ENCODE data around the gene HIVEP1.

The HIVEP1 gene

GRCh38 chr6:12082368-12082767 lies 70.3 kb downstream of the HIVEP1 start:
- in situ Hi-C loops (cut with MboI; ENCODE audit: low pct_unique_long_range_greater_than_20kb, low sequenced_read_pairs, unreplicated experiment): no loop called here
- DNase-seq (ENCODE audit: low spot score): no peak
- no peak for TF ChIP-seq CTCF (IDR thresholded peaks at IDR 0.05; ENCODE audit: extremely low read depth, insufficient read depth, missing control alignments)

GRCh38 chr6:12083302-12083701 lies 71.2 kb downstream of the HIVEP1 start:
- no peak for DNase-seq (ENCODE audit: low spot score)
- TF ChIP-seq CTCF (IDR thresholded peaks at IDR 0.05; ENCODE audit: extremely low read depth, insufficient read depth, missing control alignments): no peak
- in situ Hi-C loops (cut with MboI; ENCODE audit: low pct_unique_long_range_greater_than_20kb, low sequenced_read_pairs, unreplicated experiment): no loop called here

- in situ Hi-C loops (cut with MboI; ENCODE audit: low pct_unique_long_range_greater_than_20kb, low sequenced_read_pairs, unreplicated experiment): no loop called here
- no peak for TF ChIP-seq CTCF (IDR thresholded peaks at IDR 0.05; ENCODE audit: extremely low read depth, insufficient read depth, missing control alignments)
- DNase-seq (ENCODE audit: low spot score): no peak
These were observed 71.7 kb downstream of the HIVEP1 start for GRCh38 chr6:12083763-12084162.

- in situ Hi-C loops (cut with MboI; ENCODE audit: low pct_unique_long_range_greater_than_20kb, low sequenced_read_pairs, unreplicated experiment): no loop called here
- no peak for TF ChIP-seq CTCF (IDR thresholded peaks at IDR 0.05; ENCODE audit: extremely low read depth, insufficient read depth, missing control alignments)
- DNase-seq (ENCODE audit: low spot score): no peak
These were observed 72.6 kb downstream of the HIVEP1 start for GRCh38 chr6:12084681-12085080.

- in situ Hi-C loops (cut with MboI; ENCODE audit: low pct_unique_long_range_greater_than_20kb, low sequenced_read_pairs, unreplicated experiment): no loop called here
- DNase-seq (ENCODE audit: low spot score): no peak
- TF ChIP-seq CTCF (IDR thresholded peaks at IDR 0.05; ENCODE audit: extremely low read depth, insufficient read depth, missing control alignments): no peak
These were observed 76.4 kb downstream of the HIVEP1 start for GRCh38 chr6:12088531-12088930.

- DNase-seq (ENCODE audit: low spot score): no peak
- in situ Hi-C loops (cut with MboI; ENCODE audit: low pct_unique_long_range_greater_than_20kb, low sequenced_read_pairs, unreplicated experiment): no loop called here
- TF ChIP-seq CTCF (IDR thresholded peaks at IDR 0.05; ENCODE audit: extremely low read depth, insufficient read depth, missing control alignments): no peak
These were observed 78.6 kb downstream of the HIVEP1 start for GRCh38 chr6:12090714-12091113.

- TF ChIP-seq CTCF (IDR thresholded peaks at IDR 0.05; ENCODE audit: extremely low read depth, insufficient read depth, missing control alignments): no peak
- no peak for DNase-seq (ENCODE audit: low spot score)
- in situ Hi-C loops (cut with MboI; ENCODE audit: low pct_unique_long_range_greater_than_20kb, low sequenced_read_pairs, unreplicated experiment): no loop called here
These were observed 80.7 kb downstream of the HIVEP1 start for GRCh38 chr6:12092762-12093161.

Data from GM13977 (cell line).